GM12874 (cell line): Measurements from ENCODE around the gene IGF1.

Experiments
- CTCF ChIP-seq: IDR thresholded peaks from 2 replicates; pipeline ENCODE4 v1.5.1; 2011; ENCODE audit warnings: low read depth, mild to moderate bottlenecking, control low read depth, low read length, moderate library complexity; ENCODE audit not compliant: insufficient read depth

Gene IGF1

GRCh38 chr12:102481705-102482425, 1.5 kb upstream of the IGF1 start:
- no peak for TF ChIP-seq CTCF

- no peak for TF ChIP-seq CTCF
These were observed 424 bp downstream of the IGF1 start for GRCh38 chr12:102479939-102480338.

- TF ChIP-seq CTCF, result no peak
These were observed 1.1 kb downstream of the IGF1 start for GRCh38 chr12:102479099-102479885.

- no peak for TF ChIP-seq CTCF
These were observed 1.8 kb downstream of the IGF1 start for GRCh38 chr12:102478405-102479098.

GRCh38 chr12:102475355-102475754, 5.0 kb downstream of the IGF1 start:
- TF ChIP-seq CTCF, result no peak

- no peak for TF ChIP-seq CTCF
These were observed 5.8 kb downstream of the IGF1 start for GRCh38 chr12:102474438-102475064.

GRCh38 chr12:102472496-102472895, 7.9 kb downstream of the IGF1 start:
- TF ChIP-seq CTCF, result no peak
